AG09309 (cell line): ENCODE data around the gene RFC5.
"Not testable (repeated sequence)": the region's sequence is repeated elsewhere in the genome, so short reads cannot be mapped to it uniquely, and the experiment has no call there.

ENCODE experiments used
- DNase-seq: peaks from one replicate; pipeline ENCODE4 v3.0.0-alpha.2; 2010; ENCODE audit warnings: low read depth
- H3K4me3 ChIP-seq: 2 replicates; pipeline ENCODE4 v1.5.1; 2011; ENCODE audit warnings: mild to moderate bottlenecking, low read depth, low read length, moderate library complexity; ENCODE audit not compliant: control insufficient read depth
- TF ChIP-seq, protein P1 (sequence below): IDR thresholded peaks from 2 replicates; pipeline ENCODE4 v1.5.1; 2011; ENCODE audit warnings: mild to moderate bottlenecking, low read depth, low read length, inconsistent platforms; ENCODE audit not compliant: insufficient read depth, control insufficient read depth; ENCODE audit errors: missing control alignments

Gene RFC5

DNA sequence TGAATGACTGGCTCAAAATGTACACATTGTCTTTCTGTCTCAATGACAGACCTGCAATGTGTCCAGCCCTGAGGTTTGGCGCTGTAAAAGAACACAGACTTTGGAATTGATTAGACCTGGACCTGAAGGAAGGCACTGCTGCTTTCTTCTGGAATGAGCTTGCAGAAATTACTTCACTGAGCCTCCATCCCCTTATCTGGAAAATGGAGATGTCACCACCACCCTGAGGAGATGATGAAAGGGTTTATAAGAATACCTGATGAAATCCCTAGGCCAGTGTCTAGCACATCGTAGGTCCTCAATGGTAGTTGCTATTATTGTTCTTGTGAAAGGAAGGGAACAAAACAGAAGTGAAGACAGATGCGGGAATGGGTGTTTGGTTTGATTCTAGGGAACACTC lies 54.1 kb downstream of the RFC5 start:
- TF ChIP-seq, protein P1, sequence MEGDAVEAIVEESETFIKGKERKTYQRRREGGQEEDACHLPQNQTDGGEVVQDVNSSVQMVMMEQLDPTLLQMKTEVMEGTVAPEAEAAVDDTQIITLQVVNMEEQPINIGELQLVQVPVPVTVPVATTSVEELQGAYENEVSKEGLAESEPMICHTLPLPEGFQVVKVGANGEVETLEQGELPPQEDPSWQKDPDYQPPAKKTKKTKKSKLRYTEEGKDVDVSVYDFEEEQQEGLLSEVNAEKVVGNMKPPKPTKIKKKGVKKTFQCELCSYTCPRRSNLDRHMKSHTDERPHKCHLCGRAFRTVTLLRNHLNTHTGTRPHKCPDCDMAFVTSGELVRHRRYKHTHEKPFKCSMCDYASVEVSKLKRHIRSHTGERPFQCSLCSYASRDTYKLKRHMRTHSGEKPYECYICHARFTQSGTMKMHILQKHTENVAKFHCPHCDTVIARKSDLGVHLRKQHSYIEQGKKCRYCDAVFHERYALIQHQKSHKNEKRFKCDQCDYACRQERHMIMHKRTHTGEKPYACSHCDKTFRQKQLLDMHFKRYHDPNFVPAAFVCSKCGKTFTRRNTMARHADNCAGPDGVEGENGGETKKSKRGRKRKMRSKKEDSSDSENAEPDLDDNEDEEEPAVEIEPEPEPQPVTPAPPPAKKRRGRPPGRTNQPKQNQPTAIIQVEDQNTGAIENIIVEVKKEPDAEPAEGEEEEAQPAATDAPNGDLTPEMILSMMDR = no peak
- H3K4me3 ChIP-seq = no peak overlapping the region
- DNase-seq = no peak

DNA sequence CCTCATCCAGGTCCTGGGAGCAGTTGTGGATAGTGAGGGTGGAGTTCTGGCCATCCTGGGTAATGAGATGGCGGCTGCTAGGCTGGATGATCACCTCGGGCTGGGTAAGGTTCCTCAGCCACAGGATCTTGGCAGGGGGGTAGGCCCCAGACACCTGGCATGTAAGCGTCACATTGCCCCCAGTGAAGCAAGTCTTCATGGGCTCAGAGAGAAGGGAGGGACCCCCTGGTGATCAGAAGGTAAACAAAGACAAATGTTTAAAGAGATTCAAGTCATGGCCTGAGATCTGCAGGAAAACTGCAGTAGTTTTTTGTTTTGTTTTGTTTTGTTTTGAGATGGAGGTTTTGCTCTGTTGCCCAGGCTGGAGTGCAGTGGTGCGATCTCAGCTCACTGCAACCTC lies 57.3 kb downstream of the RFC5 start:
- DNase-seq = no peak
- TF ChIP-seq, protein P1 = no peak
- H3K4me3 ChIP-seq = no peak overlapping the region

DNA sequence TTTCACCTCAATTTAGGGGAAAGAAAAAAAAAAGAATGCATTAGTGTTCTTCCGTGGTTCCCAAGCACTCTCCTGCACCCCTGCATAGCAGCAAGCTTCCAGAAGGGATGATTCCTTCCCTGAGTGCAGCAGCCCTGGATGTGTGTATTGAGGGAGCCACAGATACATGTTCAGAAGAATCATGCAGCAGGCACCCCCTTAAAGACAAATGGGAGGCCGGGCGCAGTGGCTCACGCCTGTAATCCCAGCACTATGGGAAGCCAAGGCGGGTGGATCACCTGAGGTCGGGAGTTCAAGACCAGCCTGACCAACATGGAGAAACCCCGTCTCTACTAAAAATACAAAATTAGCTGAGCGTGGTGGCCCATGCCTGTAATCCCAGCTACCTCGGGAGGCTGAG lies 65.0 kb downstream of the RFC5 start:
- not testable (repeated sequence) for DNase-seq, H3K4me3 ChIP-seq
